Pancreas (tissue), 10 donors: ENCODE data around the gene HPRT1. TPM values are rescaled to one million over a fixed set of nuclear protein-coding genes. Genes with fewer than 3 reads are reported as not detected.

Experiments used
- ATAC-seq, 4 donors: fragments of 200-7000 bp; cut with Tn5 transposase; one replicate each; pipeline versions ENCODE4 v1.8.0 to v1.9.1; 2020; ENCODE audit warnings: mild to moderate bottlenecking in 4 of 4, moderate library complexity in 4 of 4
- DNase-seq, 6 donors: peaks; one replicate each; pipeline ENCODE4 v3.0.0-alpha.2; 2020
- FAIRE-seq: peaks from 2 replicates; lab custom pipeline; 2012; peaks lifted over from hg19 to GRCh38; lab: Jason Lieb, UNC
- H3K27ac ChIP-seq, 4 donors: fragments of 200-600 bp; sonication (generic); 1 replicate in 3 of 4; 2 replicates in 1 of 4; pipeline versions ENCODE4 v1.5.0 to v1.8.0; 2020
- H3K27me3 ChIP-seq, 4 donors: fragments of 200-600 bp; one replicate each; pipeline ENCODE4 v1.8.0; 2021
- H3K36me3 ChIP-seq, 3 donors: fragments of 200-600 bp; sonication (generic) in 1 of 3; one replicate each; pipeline versions ENCODE4 v1.5.0 to v1.8.0; 2020 to 2021
- H3K4me1 ChIP-seq, 3 donors: fragments of 200-600 bp; one replicate each; pipeline ENCODE4 v1.8.0; 2021
- H3K4me3 ChIP-seq, 4 donors: fragments of 200-600 bp; sonication (generic) in 2 of 4; one replicate each; pipeline versions ENCODE4 v1.5.0 to v1.8.0; 2020 to 2021
- H3K9me3 ChIP-seq, 4 donors: fragments of 200-600 bp; one replicate each; pipeline ENCODE4 v1.8.0; 2021
- CTCF ChIP-seq, 4 donors: fragments of 200-600 bp; sonication (generic) in 3 of 4; IDR thresholded peaks; one replicate each; pipeline versions ENCODE4 v1.5.0 to v1.8.0; 2021; ENCODE audit warnings: antibody characterized with exemption in 4 of 4
- WGBS, 2 donors: extraction: QIAGEN DNeasy Blood & Tissue Kit; methylation state at CpG; one replicate each; pipeline ENCODE4 v1.1.7; 2013; 5-methylcytosine and 5-hydroxymethylcytosine counted together
- intact Hi-C, 3 donors: fragments of 100-400 bp; cut with DNase I; formaldehyde crosslinking; loops; one replicate each; pipeline versions ENCODE4 v1.11.1 to v1.14.2; 2022
- polyA plus RNA-seq, 2 donors: library from polyadenylated mRNA; stranded (reverse); fragments of 200-250 nt; gene quantifications; one replicate each; pipeline ENCODE4 v1.2.3, GENCODE V29; 2013
- total RNA-seq, 6 donors: library from RNA; stranded (reverse); fragmentation: NEBNext Ultra II Directional in 4 of 6; extraction: Animal tissue kit (Norgen Biotek cat#: 25700) in 4 of 6; gene quantifications; one replicate each; pipeline versions ENCODE4 v1.2.1 to v1.2.4, GENCODE V29; 2021 to 2023
- donor health status: healthy with polysubstance abuse.
- donor health status: DM: no; HTN: no; CAD: no; lungs with moderate emphysema.
- donor health status: DM: no; HTN: no; CAD: no.
- donor health status: control.
- donor health status: control.
- donor health status: Bipolar disorder and iron deficiency.
- donor health status: DM: yes; HTN: yes; CAD: no.
- donor health status: DM: no; HTN: no; CAD: no.
- donor health status: DM: no; HTN: no; CAD: no.
- donor health status: DM: yes; HTN: yes; CAD: no.

The HPRT1 gene
- total and polyA plus RNA-seq, 8 donors = 10.7 to 33.3 (median 20.3) TPM

- intact Hi-C loops = no loop called here
- no peak for ATAC-seq
Observed at GRCh38 chrX:134524181-134524580, 64.2 kb downstream of the HPRT1 start.

GRCh38 chrX:134525086-134525792 is 65.3 kb downstream of the HPRT1 start:
- Histone ChIP-seq H3K27ac (no peak overlapping the region), H3K36me3 (no peaks in the 10 kb centered on the region), H3K4me1 (no peaks in the 10 kb centered on the region), H3K4me3 (no peak overlapping the region), H3K27me3 (peaks cover 0 to under 1% (median 0%) of the 10 kb centered on the region in 4 donors), H3K9me3 (no peaks in the 10 kb centered on the region)
- intact Hi-C loops = no loop called here
- FAIRE-seq = no peak
- 82 to 91% methylated on average over 15 of the region's 15 CpGs for WGBS, 2 donors
- no peak for DNase-seq
- no peak for ATAC-seq
- TF ChIP-seq CTCF (IDR thresholded peaks at IDR 0.05) = no peak

More at GRCh38 chrX:134524181-134524580, 64.2 kb downstream of the HPRT1 start:
- Histone ChIP-seq H3K4me3 (no peak overlapping the region), H3K9me3 (no peaks in the 10 kb centered on the region), H3K4me1 (no peaks in the 10 kb centered on the region), H3K27ac (no peak overlapping the region), H3K27me3 (no peaks in the 10 kb centered on the region), H3K36me3 (no peaks in the 10 kb centered on the region)
- TF ChIP-seq CTCF (IDR thresholded peaks at IDR 0.05) = no peak
- FAIRE-seq (no peak), DNase-seq (no peak)
- 87 to 94% methylated on average over 6 of the region's 6 CpGs for WGBS, 2 donors

GRCh38 chrX:134526399-134526798 is 66.4 kb downstream of the HPRT1 start:
- no peaks in the 10 kb centered on the region for H3K36me3 ChIP-seq
- ATAC-seq (no peak), DNase-seq (no peak), FAIRE-seq (no peak)
- intact Hi-C loops = no loop called here
- 79 to 92% methylated on average over 5 of the region's 5 CpGs for WGBS, 2 donors
- TF ChIP-seq CTCF (IDR thresholded peaks at IDR 0.05) = no peak
- no peaks in the 10 kb centered on the region for H3K9me3 ChIP-seq
- H3K4me3 ChIP-seq = no peak overlapping the region
- H3K4me1 ChIP-seq = no peaks in the 10 kb centered on the region
- peaks cover 0 to 10% (median 0%) of the 10 kb centered on the region in 4 donors for H3K27me3 ChIP-seq
- no peak overlapping the region for H3K27ac ChIP-seq

DNA sequence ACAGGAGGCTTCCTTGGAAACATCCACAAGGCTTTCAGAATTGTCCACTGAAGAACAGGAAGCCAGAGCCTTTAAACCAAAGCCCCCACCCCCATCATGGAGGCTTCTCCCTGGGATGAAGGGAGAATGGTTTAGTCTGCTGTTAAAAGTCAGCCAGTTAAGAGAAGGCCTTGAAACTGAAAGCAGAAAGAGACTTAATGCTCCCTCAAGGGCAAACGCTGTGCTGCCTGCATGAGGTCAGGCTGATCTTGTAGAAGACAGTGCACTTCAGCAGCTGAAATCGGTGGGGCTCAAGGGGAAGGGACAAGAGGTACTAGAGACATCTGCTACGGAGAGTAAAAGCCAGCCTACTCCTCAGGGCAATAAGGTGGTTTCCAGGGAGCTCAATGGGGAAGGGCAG is 69.0 kb downstream of the HPRT1 start:
- Histone ChIP-seq H3K27me3 (peaks cover 0 to 10% (median 0%) of the 10 kb centered on the region in 4 donors), H3K4me3 (no peak overlapping the region), H3K4me1 (no peaks in the 10 kb centered on the region), H3K27ac (no peak overlapping the region), H3K9me3 (no peaks in the 10 kb centered on the region), H3K36me3 (no peaks in the 10 kb centered on the region)
- 38 to 45% methylated on average over 3 of the region's 3 CpGs for WGBS, 2 donors
- no peak for TF ChIP-seq CTCF (IDR thresholded peaks at IDR 0.05)
- no peak for ATAC-seq
- no peak for FAIRE-seq
- DNase-seq = no peak
- intact Hi-C loops = no loop called here

DNA sequence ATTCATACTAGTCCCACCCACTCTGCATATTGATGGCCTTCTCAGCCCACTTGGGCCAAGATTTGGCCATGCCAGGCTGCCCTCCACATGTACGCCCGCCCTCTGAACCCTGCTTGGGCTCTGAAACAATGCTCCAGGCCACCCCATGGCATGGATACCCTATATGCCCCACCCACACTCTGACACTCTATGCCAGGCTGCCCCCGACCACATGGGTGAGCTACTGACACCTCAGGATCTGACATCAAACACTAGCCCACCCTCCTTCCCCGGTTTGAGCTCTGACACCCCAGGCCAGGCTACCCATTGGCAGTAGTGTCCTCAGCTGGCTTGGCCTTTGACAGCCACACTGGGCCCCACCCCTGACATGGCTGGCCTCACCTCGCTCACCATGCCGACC is 69.5 kb downstream of the HPRT1 start:
- no peaks in the 10 kb centered on the region for H3K36me3 ChIP-seq
- TF ChIP-seq CTCF (IDR thresholded peaks at IDR 0.05) = no peak
- no peak overlapping the region for H3K27ac ChIP-seq
- FAIRE-seq (no peak), DNase-seq (peak in 1 of 6 donors; percentile 41), ATAC-seq (no peak)
- intact Hi-C loops = no loop called here
- H3K27me3 ChIP-seq = peaks cover 0 to 10% (median 0%) of the 10 kb centered on the region in 4 donors
- H3K9me3 ChIP-seq = no peaks in the 10 kb centered on the region
- WGBS, 2 donors = 79 to 82% methylated on average over 6 of the region's 6 CpGs
- H3K4me3 ChIP-seq = no peak overlapping the region
- no peaks in the 10 kb centered on the region for H3K4me1 ChIP-seq
